Measurements from ENCODE around the gene LANCL2. TPM values are rescaled to one million over a fixed set of nuclear protein-coding genes. Genes with fewer than 3 reads are reported as not detected.

LANCL2 gene
- total RNA-seq, 4 donors from 2014 or later = 6.4 to 27.0 (median 15.6) TPM

- TF ChIP-seq EP300 (IDR thresholded peaks at IDR 0.05; ENCODE audit: low read depth) (no peak), POLR2A (IDR thresholded peaks at IDR 0.05) (no peak), POLR2AphosphoS5 (IDR thresholded peaks at IDR 0.05) (no peak), CTCF (IDR thresholded peaks at IDR 0.05) (no peak)
- in situ Hi-C loops (cut with MboI; ENCODE audit: low pct_ligation_motif_present in 1 of 4, low pct_unique_long_range_greater_than_20kb in 1 of 4, low sequenced_read_pairs in 3 of 4) = loop anchor here in 1 of 4 donors (10.0 kb wide), 1 partner anchor 157 kb away; no protein-coding TSS in a partner anchor
- peaks cover 0 to 12% (median 7%) of the 10 kb centered on the region in 4 donors for H3K4me1 ChIP-seq
Observed at GRCh38 chr7:55437375-55437774, 72.2 kb downstream of the LANCL2 start.

GRCh38 chr7:55438085-55438756 is 73.1 kb downstream of the LANCL2 start:
- intact Hi-C loops (cut with DNase I; ENCODE audit: low total_unique reads) (no loop called here), in situ Hi-C loops (cut with MboI; ENCODE audit: low pct_ligation_motif_present in 1 of 4, low pct_unique_long_range_greater_than_20kb in 1 of 4, low sequenced_read_pairs in 3 of 4) (loop anchor here in 1 of 4 donors (10.0 kb wide), 1 partner anchor 157 kb away; no protein-coding TSS in a partner anchor)
- Histone ChIP-seq H3K27me3 (no peaks in the 10 kb centered on the region), H3K27ac (no peak overlapping the region), H3K9me3 (no peaks in the 10 kb centered on the region), H3K4me3 (no peak overlapping the region), H3K4me1 (peaks cover 0 to 4% (median 0%) of the 10 kb centered on the region in 4 donors), H3K36me3 (no peaks in the 10 kb centered on the region)
- no peak for DNase-seq
- WGBS, 2 donors (ENCODE audit: low coverage in 1 of 2) = 89 to 92% methylated on average over 9 to 13 of the region's 13 CpGs
- TF ChIP-seq CTCF (IDR thresholded peaks at IDR 0.05) (no peak), POLR2AphosphoS5 (IDR thresholded peaks at IDR 0.05) (no peak), EP300 (IDR thresholded peaks at IDR 0.05; ENCODE audit: low read depth) (no peak), POLR2A (IDR thresholded peaks at IDR 0.05) (no peak)

More at GRCh38 chr7:55437375-55437774, 72.2 kb downstream of the LANCL2 start:
- 97% methylated on average over 1 of the region's 1 CpG; no CpG with 5 or more reads in 1 of the 2 donors for WGBS, 2 donors (ENCODE audit: low coverage in 1 of 2)
- no peak for DNase-seq
- Histone ChIP-seq H3K36me3 (no peaks in the 10 kb centered on the region), H3K27me3 (no peaks in the 10 kb centered on the region), H3K27ac (no peak overlapping the region), H3K4me3 (no peak overlapping the region), H3K9me3 (no peaks in the 10 kb centered on the region)
- intact Hi-C loops (cut with DNase I; ENCODE audit: low total_unique reads) = no loop called here

GRCh38 chr7:55438757-55439525 is 73.8 kb downstream of the LANCL2 start:
- H3K4me1 ChIP-seq = peaks cover 0 to 4% (median 0%) of the 10 kb centered on the region in 4 donors
- H3K36me3 ChIP-seq = no peaks in the 10 kb centered on the region
- DNase-seq = peak; percentile 79
- H3K9me3 ChIP-seq = no peaks in the 10 kb centered on the region
- intact Hi-C loops (cut with DNase I; ENCODE audit: low total_unique reads) (no loop called here), in situ Hi-C loops (cut with MboI; ENCODE audit: low pct_ligation_motif_present in 1 of 4, low pct_unique_long_range_greater_than_20kb in 1 of 4, low sequenced_read_pairs in 3 of 4) (loop anchor here in 1 of 4 donors (10.0 kb wide), 1 partner anchor 156 kb away; no protein-coding TSS in a partner anchor)
- no peaks in the 10 kb centered on the region for H3K27me3 ChIP-seq
- WGBS, 2 donors (ENCODE audit: low coverage in 1 of 2) = 53 to 87% methylated on average over 3 to 19 of the region's 19 CpGs
- H3K4me3 ChIP-seq = no peak overlapping the region
- TF ChIP-seq EP300 (IDR thresholded peaks at IDR 0.05; ENCODE audit: low read depth) (no peak), POLR2AphosphoS5 (IDR thresholded peaks at IDR 0.05) (no peak), POLR2A (IDR thresholded peaks at IDR 0.05) (no peak), CTCF (IDR thresholded peaks at IDR 0.05) (no peak)
- no peak overlapping the region for H3K27ac ChIP-seq

- in situ Hi-C loops (cut with MboI; ENCODE audit: low pct_ligation_motif_present in 1 of 4, low pct_unique_long_range_greater_than_20kb in 1 of 4, low sequenced_read_pairs in 3 of 4) = loop anchor here in 1 of 4 donors (10.0 kb wide), 1 partner anchor 155 kb away; no protein-coding TSS in a partner anchor
- 69% methylated on average over 10 of the region's 10 CpGs; no CpG with 5 or more reads in 1 of the 2 donors for WGBS, 2 donors (ENCODE audit: low coverage in 1 of 2)
- H3K4me1 ChIP-seq = peaks cover 0 to 4% (median 0%) of the 10 kb centered on the region in 4 donors
- DNase-seq = no peak
- H3K9me3 ChIP-seq = no peaks in the 10 kb centered on the region
- intact Hi-C loops (cut with DNase I; ENCODE audit: low total_unique reads) = no loop called here
- no peaks in the 10 kb centered on the region for H3K27me3 ChIP-seq
- H3K4me3 ChIP-seq = no peak overlapping the region
- H3K27ac ChIP-seq = no peak overlapping the region
- no peaks in the 10 kb centered on the region for H3K36me3 ChIP-seq
- no peak for TF ChIP-seq CTCF (IDR thresholded peaks at IDR 0.05)
- TF ChIP-seq EP300 (IDR thresholded peaks at IDR 0.05; ENCODE audit: low read depth) = no peak
- no peak for TF ChIP-seq POLR2A (IDR thresholded peaks at IDR 0.05)
- TF ChIP-seq POLR2AphosphoS5 (IDR thresholded peaks at IDR 0.05) = no peak
Observed at GRCh38 chr7:55439627-55440026, 74.5 kb downstream of the LANCL2 start.

Data from transverse colon (tissue), 4 donors.